TTC549 (cell line): Measurements from ENCODE around the gene NRF1.

Experiments used
- FAIRE-seq: peaks from 2 replicates; lab custom pipeline; 2012; peaks lifted over from hg19 to GRCh38; lab: Jason Lieb, UNC

Gene NRF1

GRCh38 chr7:129804111-129804889, 192.8 kb downstream of the NRF1 start:
- FAIRE-seq = no peak

GRCh38 chr7:129804890-129805719, 193.6 kb downstream of the NRF1 start:
- FAIRE-seq = no peak
